Fibroblast of skin of left quadriceps (primary cell): ENCODE results near the gene LRCH1.
"Not testable (repeated sequence)": the region's sequence is repeated elsewhere in the genome, so short reads cannot be mapped to it uniquely, and the experiment has no call there.

ENCODE experiments used
- DNase-seq, 2 experiments: peaks; one replicate each; pipeline ENCODE4 v3.0.0-alpha.2; 2013; ENCODE audit warnings: low read depth in 2 of 2

LRCH1 gene

GRCh38 chr13:46552889-46553520, at the start of gene LRCH1:
LRCH1 (plus strand) TSS chr13:46553170; CDS start chr13:46553397, 227 bp downstream.
- DNase-seq, result peak; percentile 76 to 77

- no peak for DNase-seq
Observed at GRCh38 chr13:46504036-46504435, 48.9 kb upstream of the LRCH1 start.

- no peak for DNase-seq
Observed at GRCh38 chr13:46507981-46508380, 45.0 kb upstream of the LRCH1 start.

GRCh38 chr13:46509981-46510380, 43.0 kb upstream of the LRCH1 start:
- no peak for DNase-seq

GRCh38 chr13:46515803-46516202, 37.2 kb upstream of the LRCH1 start:
- DNase-seq, result peak in 1 of 2 experiments; percentile 24

GRCh38 chr13:46516599-46517338, 36.2 kb upstream of the LRCH1 start:
- peak; percentile 81 to 83 for DNase-seq

GRCh38 chr13:46517748-46518147, 35.2 kb upstream of the LRCH1 start:
- DNase-seq, result not testable (repeated sequence)

- DNase-seq, result no peak
Observed at GRCh38 chr13:46519182-46519581, 33.8 kb upstream of the LRCH1 start.

GRCh38 chr13:46520166-46520565, 32.8 kb upstream of the LRCH1 start:
- no peak for DNase-seq

- DNase-seq, result no peak
Observed at GRCh38 chr13:46521486-46521885, 31.5 kb upstream of the LRCH1 start.

- DNase-seq, result no peak
Observed at GRCh38 chr13:46521921-46522747, 30.8 kb upstream of the LRCH1 start.

- DNase-seq, result no peak
Observed at GRCh38 chr13:46522748-46523030, 30.3 kb upstream of the LRCH1 start.

GRCh38 chr13:46523972-46524752, 28.8 kb upstream of the LRCH1 start:
- DNase-seq, result no peak

GRCh38 chr13:46526100-46526735, 26.8 kb upstream of the LRCH1 start:
- no peak for DNase-seq

- no peak for DNase-seq
Observed at GRCh38 chr13:46526740-46527139, 26.2 kb upstream of the LRCH1 start.

- DNase-seq, result no peak
Observed at GRCh38 chr13:46527237-46527636, 25.7 kb upstream of the LRCH1 start.

GRCh38 chr13:46529216-46529919, 23.6 kb upstream of the LRCH1 start:
- no peak for DNase-seq

GRCh38 chr13:46530084-46530935, 22.7 kb upstream of the LRCH1 start:
- no peak for DNase-seq

- no peak for DNase-seq
Observed at GRCh38 chr13:46531953-46532352, 21.0 kb upstream of the LRCH1 start.

- DNase-seq, result no peak
Observed at GRCh38 chr13:46535002-46535401, 18.0 kb upstream of the LRCH1 start.
